ENCODE measurements around the gene SRD5A1.

DNA sequence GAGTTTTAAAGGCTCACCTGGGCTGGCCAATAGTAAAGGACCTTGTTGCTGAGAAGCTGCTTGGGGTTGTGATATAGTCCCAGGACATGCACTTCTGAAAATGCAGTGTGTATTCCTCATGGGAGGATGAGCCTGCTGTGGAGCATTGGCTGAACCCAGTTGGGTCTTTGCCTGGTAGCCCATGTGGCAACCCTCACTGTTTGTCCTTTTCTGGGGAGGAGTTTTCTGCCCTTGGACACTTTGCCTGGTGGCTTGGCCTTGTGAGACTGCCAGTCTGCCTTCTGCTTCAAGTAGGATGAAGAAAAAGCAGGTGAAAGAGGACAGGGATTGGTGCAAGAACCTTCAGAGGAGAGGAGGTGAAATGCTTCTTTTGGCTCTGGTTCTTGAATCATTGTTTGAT lies 84.0 kb downstream of the SRD5A1 start:
- no peak for TF ChIP-seq POLR2AphosphoS5 (IDR thresholded peaks at IDR 0.05)
- TF ChIP-seq, protein P1, sequence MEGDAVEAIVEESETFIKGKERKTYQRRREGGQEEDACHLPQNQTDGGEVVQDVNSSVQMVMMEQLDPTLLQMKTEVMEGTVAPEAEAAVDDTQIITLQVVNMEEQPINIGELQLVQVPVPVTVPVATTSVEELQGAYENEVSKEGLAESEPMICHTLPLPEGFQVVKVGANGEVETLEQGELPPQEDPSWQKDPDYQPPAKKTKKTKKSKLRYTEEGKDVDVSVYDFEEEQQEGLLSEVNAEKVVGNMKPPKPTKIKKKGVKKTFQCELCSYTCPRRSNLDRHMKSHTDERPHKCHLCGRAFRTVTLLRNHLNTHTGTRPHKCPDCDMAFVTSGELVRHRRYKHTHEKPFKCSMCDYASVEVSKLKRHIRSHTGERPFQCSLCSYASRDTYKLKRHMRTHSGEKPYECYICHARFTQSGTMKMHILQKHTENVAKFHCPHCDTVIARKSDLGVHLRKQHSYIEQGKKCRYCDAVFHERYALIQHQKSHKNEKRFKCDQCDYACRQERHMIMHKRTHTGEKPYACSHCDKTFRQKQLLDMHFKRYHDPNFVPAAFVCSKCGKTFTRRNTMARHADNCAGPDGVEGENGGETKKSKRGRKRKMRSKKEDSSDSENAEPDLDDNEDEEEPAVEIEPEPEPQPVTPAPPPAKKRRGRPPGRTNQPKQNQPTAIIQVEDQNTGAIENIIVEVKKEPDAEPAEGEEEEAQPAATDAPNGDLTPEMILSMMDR (IDR thresholded peaks at IDR 0.05), result no peak
